Body of pancreas (tissue), 4 donors: ENCODE data around the gene C19orf33. TPM values are rescaled to one million over a fixed set of nuclear protein-coding genes. Genes with fewer than 3 reads are reported as not detected.

Experiments
- ATAC-seq: fragments of 150-250 bp; one replicate; pipeline ENCODE4 v1.9.1; 2016
- DNase-seq, 4 donors: peaks; one replicate each; pipeline ENCODE4 v3.0.0-alpha.2; 2019
- H3K27ac ChIP-seq, 4 donors: fragments of 200-600 bp; sonication (generic); 1 replicate in 3 of 4; 2 replicates in 1 of 4; pipeline versions ENCODE4 v1.5.1 to v1.6.1; 2016 to 2019; ENCODE audit warnings: mild to moderate bottlenecking in 1 of 4, mixed read lengths in 1 of 4, moderate library complexity in 1 of 4
- H3K27me3 ChIP-seq, 2 donors: fragments of 200-600 bp; sonication (generic); one replicate each; pipeline ENCODE4 v1.6.0; 2016; ENCODE audit warnings: mild to moderate bottlenecking in 1 of 2
- H3K36me3 ChIP-seq, 2 donors: fragments of 200-600 bp; sonication (generic); replicated peaks in 1 of 2; 2 replicates each; pipeline ENCODE4 v1.5.1; 2016; ENCODE audit warnings: low read depth in 2 of 2; ENCODE audit not compliant: insufficient read depth in 1 of 2
- H3K4me1 ChIP-seq: fragments of 200-600 bp; sonication (generic); one replicate; pipeline ENCODE4 v1.6.0; 2016
- H3K4me3 ChIP-seq, 2 donors: fragments of 200-600 bp; sonication (generic); 1 replicate in 1 of 2; 2 replicates in 1 of 2; pipeline ENCODE4 v1.5.1; 2016 to 2019
- H3K9me3 ChIP-seq, 3 donors: fragments of 200-600 bp; sonication (generic); 1 replicate in 2 of 3; 2 replicates in 1 of 3; pipeline ENCODE4 v1.5.1; 2016
- CTCF ChIP-seq, 7 experiments: fragments of 450-650 bp in 4 of 7; fragments of 200-600 bp in 3 of 7; sonication (generic) in 3 of 7; IDR thresholded peaks; one replicate each; pipeline ENCODE4 v1.5.1; 2016 to 2019; ENCODE audit warnings: antibody characterized with exemption in 7 of 7
- POLR2A ChIP-seq, 3 donors: fragments of 450-650 bp; IDR thresholded peaks; one replicate each; pipeline ENCODE4 v1.6.1; 2016; ENCODE audit warnings: antibody characterized with exemption in 3 of 3, mild to moderate bottlenecking in 2 of 3
- WGBS, 2 donors: methylation state at CpG; one replicate each; pipeline ENCODE4 v1.1.5; 2017; 5-methylcytosine and 5-hydroxymethylcytosine counted together
- intact Hi-C: fragments of 100-400 bp; cut with DNase I; formaldehyde crosslinking; loops from one replicate; pipeline ENCODE4 v1.15.1; 2023
- total RNA-seq, 2 donors: library from RNA; depleted of rRNA; stranded (reverse); fragments of >200 nt; gene quantifications; one replicate each; pipeline ENCODE4 v1.1.0, GENCODE V29; 2016

Gene C19orf33
- total RNA-seq, 2 donors from 2014 or later: 2.6 TPM; not detected in 1

GRCh38 chr19:38329651-38330050 lies 25.6 kb downstream of the C19orf33 start:
- no peak for TF ChIP-seq CTCF (IDR thresholded peaks at IDR 0.05)
- TF ChIP-seq POLR2A (IDR thresholded peaks at IDR 0.05): no peak
- DNase-seq: no peak
- H3K27ac ChIP-seq: no peak overlapping the region

GRCh38 chr19:38331728-38332127 lies 27.7 kb downstream of the C19orf33 start:
- Histone ChIP-seq H3K27me3 (no peaks in the 10 kb centered on the region), H3K27ac (no peak overlapping the region), H3K4me3 (no peak overlapping the region), H3K4me1 (no peaks in the 10 kb centered on the region), H3K9me3 (no peaks in the 10 kb centered on the region), H3K36me3 (peaks cover 0 to 8% of the 10 kb centered on the region in 2 donors)
- TF ChIP-seq CTCF (IDR thresholded peaks at IDR 0.05): no peak
- TF ChIP-seq POLR2A (IDR thresholded peaks at IDR 0.05): no peak
- 75 to 88% methylated on average over 1 of the region's 1 CpG for WGBS, 2 donors
- ATAC-seq (no peak), DNase-seq (no peak)
- intact Hi-C loops: no loop called here

More at GRCh38 chr19:38329651-38330050, 25.6 kb downstream of the C19orf33 start:
- H3K9me3 ChIP-seq: no peaks in the 10 kb centered on the region
- no peaks in the 10 kb centered on the region for H3K27me3 ChIP-seq
- peaks cover 0 to 10% of the 10 kb centered on the region in 2 donors for H3K36me3 ChIP-seq
- WGBS, 2 donors: 97 to 99% methylated on average over 7 of the region's 7 CpGs
- no peaks in the 10 kb centered on the region for H3K4me1 ChIP-seq
- no peak overlapping the region for H3K4me3 ChIP-seq
- intact Hi-C loops: loop anchor here (5.0 to 10.0 kb wide), 2 partner anchors 97 to 425 kb away; partner anchors contain the start of genes SIPA1L3 and WDR87
- no peak for ATAC-seq

GRCh38 chr19:38333245-38333644 lies 29.2 kb downstream of the C19orf33 start:
- TF ChIP-seq CTCF (IDR thresholded peaks at IDR 0.05): no peak
- no peak for TF ChIP-seq POLR2A (IDR thresholded peaks at IDR 0.05)
- intact Hi-C loops: no loop called here
- Histone ChIP-seq H3K4me3 (no peak overlapping the region), H3K4me1 (peaks cover 6% of the 10 kb centered on the region), H3K9me3 (no peaks in the 10 kb centered on the region), H3K27me3 (no peaks in the 10 kb centered on the region), H3K27ac (no peak overlapping the region), H3K36me3 (no peaks in the 10 kb centered on the region)
- ATAC-seq (no peak), DNase-seq (no peak)
- WGBS, 2 donors: 85 to 86% methylated on average over 9 of the region's 9 CpGs

- H3K36me3 ChIP-seq: no peaks in the 10 kb centered on the region
- peak; percentile 84 for ATAC-seq
- no peaks in the 10 kb centered on the region for H3K9me3 ChIP-seq
- peaks cover 11% of the 10 kb centered on the region for H3K4me1 ChIP-seq
- H3K27ac ChIP-seq: peak overlapping the region; percentile 89 to 93 (median 91)
- intact Hi-C loops: loop anchor here (2.0 to 5.0 kb wide), 2 partner anchors 36 to 93 kb away; partner anchors contain the start of gene PSMD8
- peak; percentile 94 to 96 (median 96) for DNase-seq
- no peaks in the 10 kb centered on the region for H3K27me3 ChIP-seq
- peak overlapping the region; percentile 51 to 66 for H3K4me3 ChIP-seq
- WGBS, 2 donors: 0 to 1% methylated on average over 47 to 50 of the region's 52 CpGs
- TF ChIP-seq CTCF (IDR thresholded peaks at IDR 0.05): no peak
- TF ChIP-seq POLR2A (IDR thresholded peaks at IDR 0.05): peak in 2 of 3 donors; percentile 62 to 71
Measured at GRCh38 chr19:38335949-38336637, 32.0 kb downstream of the C19orf33 start.
